GM21515 (cell line): ENCODE data around the gene MICALL2.

ENCODE experiments used
- ATAC-seq: cut with Tn5 transposase; IDR thresholded peaks from one replicate; pipeline ENCODE4 v1.9.1; 2021; ENCODE audit not compliant: unreplicated experiment

The MICALL2 gene

GRCh38 chr7:1468643-1469298, 9.5 kb upstream of the MICALL2 start:
- no peak for ATAC-seq

- ATAC-seq: no peak
Observed at GRCh38 chr7:1468203-1468602, 8.9 kb upstream of the MICALL2 start.

- ATAC-seq: no peak
Observed at GRCh38 chr7:1466524-1467271, 7.4 kb upstream of the MICALL2 start.

GRCh38 chr7:1464694-1465093, 5.4 kb upstream of the MICALL2 start:
- ATAC-seq: no peak

GRCh38 chr7:1463676-1464223, 4.5 kb upstream of the MICALL2 start:
- no peak for ATAC-seq

- no peak for ATAC-seq
Observed at GRCh38 chr7:1461646-1462375, 2.5 kb upstream of the MICALL2 start.

- no peak for ATAC-seq
Observed at GRCh38 chr7:1460821-1461645, 1.8 kb upstream of the MICALL2 start.

- no peak for ATAC-seq
Observed at GRCh38 chr7:1459920-1460820, 900 bp upstream of the MICALL2 start.

GRCh38 chr7:1459512-1459892, 232 bp upstream of the MICALL2 start:
- peak; percentile 94 for ATAC-seq

GRCh38 chr7:1457949-1458682, 1.2 kb downstream of the MICALL2 start:
- no peak for ATAC-seq

GRCh38 chr7:1457059-1457948, 2.0 kb downstream of the MICALL2 start:
- no peak for ATAC-seq

GRCh38 chr7:1455955-1456354, 3.3 kb downstream of the MICALL2 start:
- ATAC-seq: no peak

GRCh38 chr7:1455241-1455939, 3.9 kb downstream of the MICALL2 start:
- no peak for ATAC-seq

GRCh38 chr7:1454542-1454941, 4.7 kb downstream of the MICALL2 start:
- ATAC-seq: no peak

GRCh38 chr7:1452205-1452604, 7.1 kb downstream of the MICALL2 start:
- no peak for ATAC-seq

GRCh38 chr7:1450987-1451386, 8.3 kb downstream of the MICALL2 start:
- ATAC-seq: no peak

- ATAC-seq: no peak
Observed at GRCh38 chr7:1450431-1450830, 8.8 kb downstream of the MICALL2 start.

- ATAC-seq: no peak
Observed at GRCh38 chr7:1449951-1450350, 9.3 kb downstream of the MICALL2 start.
